K562 (cell line): ENCODE results near the gene MAPK4.

Source experiments
- ADNP ChIP-seq: fragments of 200-800 bp; sonication (Bioruptor generic); IDR thresholded peaks from 2 replicates; pipeline ENCODE4 v1.6.1; 2016; ENCODE audit warnings: missing genetic modification characterization, missing compliant biosample characterization
- CBFA2T3 ChIP-seq: fragments of 450-650 bp; IDR thresholded peaks from 2 replicates; pipeline ENCODE4 v1.6.1; 2017
- CBX2 ChIP-seq: fragments of 200-600 bp; sonication (generic); IDR thresholded peaks from one replicate; pipeline ENCODE4 v1.6.1; 2012; ENCODE audit warnings: mild to moderate bottlenecking, low read length, inconsistent platforms; ENCODE audit not compliant: insufficient read depth, poor library complexity, severe bottlenecking
- CHD1 ChIP-seq: fragments of 200-600 bp; sonication (generic); IDR thresholded peaks from one replicate; pipeline ENCODE4 v1.6.1; 2012; ENCODE audit warnings: mild to moderate bottlenecking, moderate library complexity, low read length, inconsistent platforms
- CTCF ChIP-seq, 3 experiments: IDR thresholded peaks in 2 of 3; conservative IDR thresholded peaks in 1 of 3; 2 replicates each; pipeline ENCODE4 v1.5.1; 2011 to 2012; ENCODE audit warnings: low read length in 3 of 3, mild to moderate bottlenecking in 3 of 3, control low read depth in 2 of 3, improper control_type of control experiment in 1 of 3, inconsistent platforms in 1 of 3, low read depth in 1 of 3, mixed read lengths in 1 of 3, moderate library complexity in 1 of 3; ENCODE audit not compliant: insufficient read depth in 2 of 3
- E2F3 ChIP-seq: fragments of 250-450 bp; sonication (Bioruptor Pico); IDR thresholded peaks from 2 replicates; pipeline ENCODE4 v1.4.0; 2020; ENCODE audit warnings: mild to moderate bottlenecking
- POLR2A ChIP-seq: fragments of 450-650 bp; conservative IDR thresholded peaks from 2 replicates; pipeline ENCODE4 v1.6.1; 2016
- RAD21 ChIP-seq, 2 experiments: fragments of 250-450 bp in 1 of 2; fragments of 450-650 bp in 1 of 2; sonication (Bioruptor Pico) in 1 of 2; formaldehyde crosslinking in 1 of 2; IDR thresholded peaks in 1 of 2; conservative IDR thresholded peaks in 1 of 2; 2 replicates each; pipeline versions ENCODE4 v1.4.0 to v1.8.0; 2020 to 2022; ENCODE audit warnings: mild to moderate bottlenecking in 2 of 2, moderate library complexity in 1 of 2
- REST ChIP-seq, 2 experiments: fragments of 450-650 bp; formaldehyde crosslinking in 1 of 2; IDR thresholded peaks; 2 replicates each; pipeline versions ENCODE4 v1.4.0 to v1.6.1; 2014 to 2020; ENCODE audit warnings: mild to moderate bottlenecking in 2 of 2, borderline replicate concordance in 1 of 2, low read depth in 1 of 2
- SAP30 ChIP-seq: fragments of 200-600 bp; sonication (generic); IDR thresholded peaks from 2 replicates; pipeline ENCODE4 v1.6.1; 2012; ENCODE audit warnings: borderline replicate concordance, low read depth, mild to moderate bottlenecking, moderate library complexity, low read length, control low read depth, inconsistent platforms; ENCODE audit not compliant: insufficient read depth, poor library complexity, severe bottlenecking
- TARDBP ChIP-seq: fragments of 450-650 bp; IDR thresholded peaks from 2 replicates; pipeline ENCODE4 v1.6.1; 2016
- ZFP36 ChIP-seq: fragments of 150-350 bp; IDR thresholded peaks from 2 replicates; pipeline ENCODE4 v1.6.1; 2018; ENCODE audit warnings: low read length, low read depth; ENCODE audit not compliant: partially characterized antibody
- ZMIZ1 ChIP-seq, 2 experiments: fragments of 150-350 bp in 1 of 2; IDR thresholded peaks; 2 replicates each; pipeline ENCODE4 v1.6.1; 2012 to 2016; ENCODE audit warnings: low read depth in 2 of 2, low read length in 2 of 2, mild to moderate bottlenecking in 1 of 2, moderate library complexity in 1 of 2
- ZNF695 ChIP-seq: fragments of 450-650 bp; formaldehyde crosslinking; IDR thresholded peaks from 2 replicates; pipeline ENCODE4 v1.4.0; 2020; ENCODE audit warnings: mild to moderate bottlenecking, moderate library complexity

GRCh38 chr18:50656841-50657470 lies 97.1 kb downstream of the MAPK4 start:
- TF ChIP-seq TARDBP (no peak), CHD1 (no peak), E2F3 (no peak), POLR2A (no peak), CBFA2T3 (no peak), ADNP (tag) (no peak), REST (IDR thresholded peaks at IDR 0.05; ENCODE audit: borderline replicate concordance) (no peak), REST (CRISPR knock-in tag; IDR thresholded peaks at IDR 0.05; ENCODE audit: low read depth) (no peak), ZMIZ1 (IDR thresholded peaks at IDR 0.05; ENCODE audit: low read depth in 2 of 2, low read length in 2 of 2) (no peak), CTCF (IDR thresholded peaks at IDR 0.05 in 2 of 3, conservative IDR thresholded peaks at IDR 0.05 in 1 of 3; ENCODE audit: insufficient read depth in 2 of 3, low read depth in 1 of 3, low read length in 3 of 3) (no peak), SAP30 (no peak), ZFP36 (no peak), CBX2 (no peak), ZNF695 (CRISPR knock-in tag) (no peak), RAD21 (CRISPR knock-in tag; conservative IDR thresholded peaks at IDR 0.05 in 1 of 2, IDR thresholded peaks at IDR 0.05 in 1 of 2) (no peak)
